ENCODE data around the gene SORCS2. TPM values are rescaled to one million over a fixed set of nuclear protein-coding genes. Genes with fewer than 3 reads are reported as not detected.

SORCS2 gene
- total and polyA plus RNA-seq, 12 donors, result 0.25 to 5.4 (median 2.2) TPM

DNA sequence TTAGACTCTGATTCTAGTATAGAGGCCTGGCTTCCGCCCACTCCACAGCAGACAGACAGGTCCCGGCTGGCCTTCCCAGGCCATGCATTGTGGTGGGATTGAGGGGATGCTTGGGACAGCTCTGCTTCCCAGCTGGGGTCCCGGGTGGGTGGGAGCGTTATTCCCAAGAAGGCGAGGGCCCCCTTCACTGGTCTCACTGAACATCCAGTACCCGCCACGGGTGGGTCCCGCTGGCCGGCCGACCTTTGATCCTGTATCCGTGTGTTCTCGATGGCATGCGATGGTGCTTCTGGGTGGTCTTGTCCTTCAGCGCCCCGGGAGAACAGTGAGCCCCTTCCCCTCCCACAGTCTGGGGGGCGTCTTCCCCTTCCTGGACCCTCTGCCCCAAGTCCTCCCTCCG lies 515.9 kb downstream of the SORCS2 start:
- DNase-seq (no peak), ATAC-seq (no peak)
- WGBS, 2 donors, result 78 to 86% methylated on average over 17 of the region's 17 CpGs
- TF ChIP-seq CTCF (IDR thresholded peaks at IDR 0.05), result no peak
- intact Hi-C loops (cut with DNase I), result no loop called here
- no peak overlapping the region for H3K27ac ChIP-seq
- no peak overlapping the region for H3K4me3 ChIP-seq
- H3K36me3 ChIP-seq, result no peaks in the 10 kb centered on the region
- no peaks in the 10 kb centered on the region for H3K9me3 ChIP-seq
- peaks cover 0 to 5% (median 0%) of the 10 kb centered on the region in 7 donors for H3K27me3 ChIP-seq
- H3K4me1 ChIP-seq, result peaks cover 0 to 8% (median 0%) of the 10 kb centered on the region in 9 donors

DNA sequence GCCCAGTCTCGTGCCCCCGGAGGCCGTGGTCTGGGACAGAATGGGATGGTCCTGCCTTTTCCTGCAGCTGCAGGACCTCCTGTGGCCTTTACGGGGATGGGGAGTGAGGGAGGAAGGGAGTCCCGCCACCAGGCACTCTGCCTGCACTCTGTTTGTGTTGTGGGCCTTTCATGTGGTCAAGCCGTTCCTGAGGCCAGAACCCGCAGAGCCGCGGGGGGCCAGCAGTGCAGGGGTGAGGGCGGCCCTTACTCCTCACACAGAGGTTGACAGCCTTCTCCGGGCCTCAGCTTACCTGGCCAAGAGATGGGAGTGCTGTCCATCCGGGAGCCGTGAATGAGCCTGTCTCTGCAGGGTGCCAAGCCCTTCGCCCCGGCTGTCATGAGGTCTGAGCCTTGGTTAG lies 516.6 kb downstream of the SORCS2 start:
- intact Hi-C loops (cut with DNase I), result no loop called here
- no peak overlapping the region for H3K27ac ChIP-seq
- H3K36me3 ChIP-seq, result no peaks in the 10 kb centered on the region
- H3K9me3 ChIP-seq, result peaks cover 0 to 3% (median 0%) of the 10 kb centered on the region in 11 donors
- ATAC-seq (no peak), DNase-seq (no peak)
- no peak for TF ChIP-seq CTCF (IDR thresholded peaks at IDR 0.05)
- peaks cover 0 to 5% (median 0%) of the 10 kb centered on the region in 7 donors for H3K27me3 ChIP-seq
- no peak overlapping the region for H3K4me3 ChIP-seq
- H3K4me1 ChIP-seq, result peaks cover 0 to 8% (median 0%) of the 10 kb centered on the region in 9 donors
- 71 to 74% methylated on average over 15 of the region's 15 CpGs for WGBS, 2 donors

GRCh38 chr4:7709431-7709830 lies 517.1 kb downstream of the SORCS2 start:
- Histone ChIP-seq H3K27ac (no peak overlapping the region), H3K4me3 (no peak overlapping the region), H3K27me3 (peaks cover 0 to 3% (median 0%) of the 10 kb centered on the region in 7 donors), H3K9me3 (peaks cover 0 to 7% (median 0%) of the 10 kb centered on the region in 11 donors), H3K4me1 (peaks cover 0 to 8% (median 0%) of the 10 kb centered on the region in 9 donors), H3K36me3 (no peaks in the 10 kb centered on the region)
- ATAC-seq, result no peak
- intact Hi-C loops (cut with DNase I), result no loop called here
- 94 to 95% methylated on average over 6 of the region's 6 CpGs for WGBS, 2 donors
- no peak for TF ChIP-seq CTCF (IDR thresholded peaks at IDR 0.05)
- DNase-seq, result no peak

DNA sequence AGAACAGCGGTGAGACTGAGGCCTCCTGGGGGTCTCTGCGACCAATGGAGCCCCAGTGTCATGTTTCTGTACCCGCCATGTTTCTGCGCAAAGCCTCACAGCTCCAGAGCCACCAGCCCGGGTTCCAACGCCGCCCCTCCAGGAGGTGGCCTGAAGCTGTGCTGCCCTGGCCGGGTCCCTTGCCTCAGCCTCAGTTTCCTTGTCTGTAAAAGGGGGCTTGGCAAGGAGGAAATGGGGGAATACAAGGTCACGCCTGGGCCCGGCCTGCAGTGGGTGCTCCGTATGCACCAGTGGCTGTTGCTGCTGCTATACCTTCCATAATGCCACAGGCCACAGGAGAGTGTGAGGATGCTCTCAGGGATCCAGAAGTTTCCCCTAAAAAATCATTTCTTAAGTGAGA lies 517.8 kb downstream of the SORCS2 start:
- Histone ChIP-seq H3K4me3 (no peak overlapping the region), H3K36me3 (no peaks in the 10 kb centered on the region), H3K27ac (no peak overlapping the region), H3K9me3 (peaks cover 0 to 8% (median 0%) of the 10 kb centered on the region in 11 donors), H3K4me1 (peaks cover 0 to 7% (median 0%) of the 10 kb centered on the region in 9 donors), H3K27me3 (no peaks in the 10 kb centered on the region)
- intact Hi-C loops (cut with DNase I), result loop anchor here in 4 of 10 donors (10.0 kb wide), 3 partner anchors 245 to 405 kb away; no protein-coding TSS in a partner anchor
- ATAC-seq (no peak), DNase-seq (no peak)
- 89 to 92% methylated on average over 11 of the region's 11 CpGs for WGBS, 2 donors
- no peak for TF ChIP-seq CTCF (IDR thresholded peaks at IDR 0.05)
